ENCODE data around the gene PKIB. TPM values are rescaled to one million over a fixed set of nuclear protein-coding genes. Genes with fewer than 3 reads are reported as not detected.

The PKIB gene
- total RNA-seq, 1 donor from 2014 or later, result 44.8 TPM

DNA sequence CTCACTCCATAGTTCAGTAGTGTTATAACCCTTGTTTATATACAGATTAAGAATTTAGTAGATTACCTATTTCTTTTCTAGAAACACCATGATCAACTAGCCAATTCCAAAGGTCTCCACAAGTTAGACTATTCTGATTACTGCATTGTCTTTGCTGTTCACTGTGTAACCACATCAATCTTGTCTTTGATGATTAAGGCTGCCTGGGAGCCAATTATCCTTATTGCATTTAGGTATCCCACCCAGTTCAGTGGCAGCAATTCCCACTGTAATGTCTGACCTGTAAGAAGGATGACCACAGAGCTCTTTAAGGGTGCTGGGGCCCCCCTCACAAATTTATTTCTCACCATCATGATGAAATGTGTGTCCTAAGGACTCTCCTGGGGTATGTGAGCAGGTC is 40.2 kb downstream of the PKIB start:
- Mint-ChIP-seq H3K36me3 (ENCODE audit: insufficient read depth) (peaks cover 1% of the 10 kb centered on the region), H3K27me3 (no peaks in the 10 kb centered on the region), H3K4me3 (ENCODE audit: low read depth) (no peak overlapping the region), H3K9me3 (ENCODE audit: low read depth) (peaks cover 2% of the 10 kb centered on the region), H3K27ac (no peak overlapping the region), H3K4me1 (ENCODE audit: low read depth) (peaks cover 6% of the 10 kb centered on the region)
- no peak for DNase-seq (ENCODE audit: low spot score, unreplicated experiment)
- no peak for TF ChIP-seq CTCF (IDR thresholded peaks at IDR 0.05; ENCODE audit: unreplicated experiment)

DNA sequence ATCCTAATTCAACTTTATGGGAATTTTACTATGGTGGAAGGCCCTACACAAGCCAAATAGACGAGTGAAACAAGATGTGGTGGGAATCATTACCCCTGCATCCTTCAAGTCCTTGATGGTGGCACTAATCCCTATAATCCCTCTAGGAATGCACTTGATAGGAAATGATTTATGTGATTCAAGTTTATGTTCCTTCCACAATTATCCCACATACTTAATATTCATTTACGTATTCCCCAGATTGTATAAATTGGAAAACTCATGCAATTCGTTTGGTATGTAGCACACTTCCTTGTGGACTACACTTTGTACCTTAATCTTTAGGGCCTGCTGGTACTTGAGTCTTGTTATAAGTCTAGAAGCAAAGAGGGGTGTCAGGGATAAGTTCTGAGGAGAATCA is 40.8 kb downstream of the PKIB start:
- Mint-ChIP-seq H3K36me3 (ENCODE audit: insufficient read depth) (peaks cover 1% of the 10 kb centered on the region), H3K27ac (no peak overlapping the region), H3K27me3 (no peaks in the 10 kb centered on the region), H3K9me3 (ENCODE audit: low read depth) (peaks cover 2% of the 10 kb centered on the region), H3K4me1 (ENCODE audit: low read depth) (peaks cover 6% of the 10 kb centered on the region), H3K4me3 (ENCODE audit: low read depth) (no peak overlapping the region)
- DNase-seq (ENCODE audit: low spot score, unreplicated experiment), result no peak
- no peak for TF ChIP-seq CTCF (IDR thresholded peaks at IDR 0.05; ENCODE audit: unreplicated experiment)

GRCh38 chr6:122651604-122652003 is 41.4 kb downstream of the PKIB start:
- Mint-ChIP-seq H3K27me3 (no peaks in the 10 kb centered on the region), H3K27ac (no peak overlapping the region), H3K4me1 (ENCODE audit: low read depth) (peaks cover 6% of the 10 kb centered on the region)

DNA sequence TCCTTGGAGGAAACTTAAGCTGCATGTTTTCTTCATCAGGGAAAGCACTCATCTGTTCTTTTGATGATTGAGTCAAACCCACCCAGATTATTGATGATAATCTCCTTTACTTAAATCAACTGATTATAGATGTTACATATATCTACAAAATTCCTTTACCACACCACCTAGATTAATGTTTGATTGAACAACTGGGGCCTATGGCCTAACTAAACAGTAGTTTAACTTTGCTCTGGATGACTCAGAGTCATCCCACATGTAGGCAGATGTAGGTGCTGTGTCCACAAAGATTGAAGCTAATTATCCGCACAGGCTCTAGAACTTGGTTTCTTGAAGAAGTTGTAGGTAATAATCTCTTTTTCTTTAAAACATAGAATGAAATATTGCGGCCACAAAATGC is 42.2 kb downstream of the PKIB start:
- no peak overlapping the region for H3K27ac Mint-ChIP-seq
- H3K27me3 Mint-ChIP-seq, result no peaks in the 10 kb centered on the region
- H3K4me3 Mint-ChIP-seq (ENCODE audit: low read depth), result no peak overlapping the region

More at GRCh38 chr6:122651604-122652003, 41.4 kb downstream of the PKIB start:
- DNase-seq (ENCODE audit: low spot score, unreplicated experiment), result no peak
- TF ChIP-seq CTCF (IDR thresholded peaks at IDR 0.05; ENCODE audit: unreplicated experiment), result no peak
- Mint-ChIP-seq H3K9me3 (ENCODE audit: low read depth) (peaks cover 2% of the 10 kb centered on the region), H3K4me3 (ENCODE audit: low read depth) (no peak overlapping the region), H3K36me3 (ENCODE audit: insufficient read depth) (peaks cover 1% of the 10 kb centered on the region)

DNA sequence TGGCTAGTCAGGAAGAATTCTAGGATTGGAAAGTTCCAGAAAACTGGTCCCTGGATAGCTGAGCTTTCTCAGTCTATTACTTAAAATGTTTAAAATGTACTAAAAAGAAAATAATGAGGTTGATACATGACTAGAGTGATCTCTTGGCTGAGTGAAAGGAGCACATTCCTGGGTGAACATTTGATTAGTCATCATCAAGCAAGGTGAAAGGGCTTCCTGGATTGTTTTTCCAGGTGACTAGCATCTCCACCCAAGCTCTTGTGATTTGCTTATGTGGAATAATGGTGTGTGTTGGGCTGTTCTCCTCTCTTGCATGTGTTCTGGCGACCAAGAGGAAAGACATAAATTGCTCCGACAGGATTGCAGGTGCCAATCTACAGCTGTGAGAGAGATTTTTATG is 42.9 kb downstream of the PKIB start:
- Mint-ChIP-seq H3K4me1 (ENCODE audit: low read depth) (peaks cover 6% of the 10 kb centered on the region), H3K9me3 (ENCODE audit: low read depth) (peaks cover 2% of the 10 kb centered on the region), H3K4me3 (ENCODE audit: low read depth) (no peak overlapping the region), H3K36me3 (ENCODE audit: insufficient read depth) (no peaks in the 10 kb centered on the region), H3K27me3 (no peaks in the 10 kb centered on the region), H3K27ac (no peak overlapping the region)
- no peak for DNase-seq (ENCODE audit: low spot score, unreplicated experiment)
- no peak for TF ChIP-seq CTCF (IDR thresholded peaks at IDR 0.05; ENCODE audit: unreplicated experiment)

More for the DNA sequence above, 42.2 kb downstream of the PKIB start:
- no peaks in the 10 kb centered on the region for H3K36me3 Mint-ChIP-seq (ENCODE audit: insufficient read depth)
- peaks cover 2% of the 10 kb centered on the region for H3K9me3 Mint-ChIP-seq (ENCODE audit: low read depth)
- peaks cover 6% of the 10 kb centered on the region for H3K4me1 Mint-ChIP-seq (ENCODE audit: low read depth)
- DNase-seq (ENCODE audit: low spot score, unreplicated experiment), result no peak
- no peak for TF ChIP-seq CTCF (IDR thresholded peaks at IDR 0.05; ENCODE audit: unreplicated experiment)
